RPMI8226 (cell line): ENCODE results near the gene FNDC5.
A peak's percentile ranks its signal among the peaks of the same experiment; 100 is the strongest.

Experiments
- DNase-seq: peaks from one replicate; pipeline ENCODE4 v3.0.0-alpha.2; 2015

FNDC5 gene

DNA sequence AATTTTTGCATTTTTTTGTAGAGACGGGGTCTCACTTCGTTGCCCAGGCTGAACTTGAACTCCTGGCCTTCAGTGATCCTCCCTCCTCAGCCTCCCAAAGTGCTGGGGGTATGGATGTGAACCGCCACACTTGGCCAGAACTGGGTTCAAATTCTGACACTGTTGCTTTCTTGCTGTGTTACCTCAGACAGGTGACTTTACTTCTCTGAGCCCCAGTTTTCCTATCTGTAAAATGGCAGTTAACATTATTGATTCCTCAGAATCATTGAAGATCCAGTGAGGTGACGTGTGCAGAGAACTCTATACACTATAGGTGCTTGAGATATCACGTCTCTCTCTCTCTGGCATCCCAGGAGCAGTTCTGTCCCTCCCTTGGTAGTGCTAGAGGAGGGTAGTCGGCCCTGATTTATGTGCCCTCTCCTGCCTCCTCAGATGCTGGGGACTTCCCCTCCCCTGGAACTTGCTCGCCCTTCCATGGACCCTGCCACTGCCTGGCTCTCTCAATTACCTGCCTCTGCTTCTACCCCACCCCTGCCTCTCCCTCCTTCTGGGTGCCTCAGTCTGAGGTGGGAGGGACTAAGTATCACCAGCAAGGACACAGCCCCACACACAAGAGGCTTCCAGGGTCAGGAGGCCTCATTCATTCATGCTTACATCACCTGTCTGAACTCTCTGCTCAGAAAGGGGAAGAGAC lies 12.8 kb upstream of the FNDC5 start:
- DNase-seq, result no peak

DNA sequence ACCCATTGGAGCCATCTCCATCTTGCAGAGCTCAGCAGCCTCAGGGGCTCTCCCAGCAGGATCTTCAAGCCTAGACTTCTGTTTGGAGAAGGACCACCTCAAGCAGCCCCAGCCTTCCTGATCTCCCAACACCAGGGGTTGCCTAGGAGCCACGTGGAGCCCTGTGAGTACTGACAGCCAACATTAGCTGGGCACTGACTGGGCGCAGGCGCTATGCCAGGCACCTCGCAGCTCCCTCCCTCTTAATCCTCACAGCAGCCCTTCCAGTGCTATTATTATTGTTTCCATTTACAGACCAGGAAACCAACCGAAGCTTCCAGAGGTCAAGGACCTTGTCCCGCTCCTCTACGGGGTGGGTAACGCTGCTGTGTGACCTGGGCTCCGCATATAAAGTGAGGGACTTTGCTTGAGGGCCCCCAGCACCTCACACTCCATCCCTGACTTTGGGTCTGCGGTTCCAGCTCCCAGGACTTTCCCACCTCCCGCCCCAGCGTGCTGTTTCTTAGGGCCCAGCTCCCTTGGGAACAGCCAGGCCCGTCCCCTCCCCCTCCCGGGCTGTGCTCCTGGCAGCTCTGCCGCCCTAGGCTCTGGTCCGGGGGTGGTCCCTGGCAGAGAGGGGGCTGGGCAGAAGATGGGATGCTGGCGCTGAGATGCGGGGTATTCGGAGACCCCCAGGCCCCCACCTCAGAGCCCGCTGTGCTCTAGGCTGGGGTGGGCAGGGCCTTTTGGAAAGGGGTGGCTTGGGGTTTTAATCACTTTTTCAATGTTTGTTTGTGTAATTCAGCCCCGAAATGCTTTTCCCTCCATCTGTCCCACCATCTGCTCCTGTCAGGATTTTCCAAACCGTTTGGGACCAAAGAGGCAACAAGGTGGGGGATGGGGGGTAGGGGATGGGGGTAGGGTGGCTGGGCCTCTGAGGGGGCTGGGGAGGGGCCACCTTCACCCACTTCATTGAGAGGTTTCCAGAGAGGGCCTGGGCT lies 11.4 kb upstream of the FNDC5 start:
- DNase-seq, result no peak

- no peak for DNase-seq
Observed at GRCh38 chr1:32881291-32881690, 10.6 kb upstream of the FNDC5 start.

- no peak for DNase-seq
Observed at GRCh38 chr1:32878637-32879041, 7.9 kb upstream of the FNDC5 start.

GRCh38 chr1:32878183-32878582 lies 7.5 kb upstream of the FNDC5 start:
- DNase-seq, result no peak

DNA sequence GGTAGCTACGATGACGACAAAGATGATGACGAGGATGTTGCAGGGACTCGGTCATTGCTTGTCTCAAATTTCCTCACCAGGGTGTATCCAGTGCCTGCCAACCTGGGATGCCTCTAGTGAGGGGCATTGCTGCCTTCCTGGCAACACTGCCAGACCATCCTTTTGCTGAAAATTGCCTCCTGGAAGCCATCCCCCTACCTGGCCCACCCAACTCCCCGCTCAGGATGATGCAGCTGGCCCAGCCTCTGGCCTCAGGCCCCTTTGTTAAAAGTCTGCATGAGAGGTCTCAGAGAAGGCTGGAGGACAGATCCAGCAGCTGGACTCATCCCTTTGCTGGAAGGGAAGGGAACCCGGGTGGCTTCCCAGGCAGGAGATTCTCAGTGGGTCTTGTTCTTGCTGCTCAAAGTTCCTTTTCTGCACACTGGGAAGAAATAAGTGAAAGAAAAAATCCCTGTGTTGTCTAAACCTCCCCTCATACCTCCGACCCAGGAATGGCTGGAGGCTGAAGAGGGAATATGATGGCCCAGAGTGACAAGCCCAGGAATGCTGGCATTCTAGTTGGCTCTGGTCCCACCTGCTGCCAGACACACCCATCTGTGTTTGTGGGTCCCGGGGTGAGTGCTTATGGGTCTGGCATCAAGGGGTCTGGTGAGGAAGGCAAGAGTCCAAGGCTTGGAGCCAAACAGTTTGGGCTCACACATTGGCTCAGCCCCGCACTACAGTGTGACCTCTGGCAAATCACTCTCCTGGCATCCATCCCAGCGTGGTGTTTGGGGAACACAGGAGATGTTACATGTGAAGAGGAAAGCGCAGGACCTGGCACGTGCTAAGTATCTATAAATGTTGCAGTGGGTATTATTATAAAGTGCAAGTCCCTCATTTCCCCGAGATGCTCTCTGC lies 6.7 kb upstream of the FNDC5 start:
- no peak for DNase-seq

DNA sequence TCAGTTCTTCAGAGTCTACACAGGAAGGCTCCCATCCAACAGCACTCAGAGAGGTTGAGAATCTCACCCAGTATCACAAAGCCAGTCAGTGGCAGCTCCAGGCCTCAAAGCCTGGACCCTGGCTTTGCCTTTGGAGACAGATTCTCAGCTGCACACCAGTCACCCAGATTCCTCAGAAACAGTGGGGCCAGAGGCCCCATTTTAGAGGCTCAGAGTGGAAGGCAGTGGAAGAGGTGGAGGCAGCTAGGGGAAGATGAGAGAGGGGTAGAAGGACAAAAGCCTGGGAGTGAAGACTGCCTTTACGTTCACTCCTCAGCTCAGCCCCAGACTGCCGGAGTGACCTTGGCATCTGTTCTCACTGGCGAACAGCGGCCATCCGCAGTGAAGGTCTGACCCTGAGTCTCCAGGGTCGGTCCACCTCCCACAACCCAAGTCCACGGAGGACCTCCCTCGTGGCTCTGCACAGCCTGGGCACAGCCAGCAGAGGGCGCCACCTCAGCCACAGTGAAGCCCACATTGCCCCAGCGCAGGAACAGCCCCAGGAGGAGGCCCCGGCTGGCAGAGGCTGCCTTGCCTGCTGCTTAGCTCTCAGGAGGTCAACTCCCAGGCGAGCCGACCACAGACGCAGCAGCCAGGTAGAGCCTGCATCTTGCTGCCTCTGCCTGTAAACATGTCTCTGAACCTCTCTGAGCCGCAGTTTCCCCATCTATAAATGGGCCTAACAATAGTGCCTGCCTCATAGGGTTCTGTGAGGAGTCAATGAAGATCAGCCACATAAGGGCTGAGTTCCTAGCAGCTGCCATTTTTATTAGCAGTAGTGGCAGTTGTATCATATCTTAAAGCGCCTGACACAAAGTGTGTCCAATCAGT lies 5.9 kb upstream of the FNDC5 start:
- DNase-seq, result peak; percentile 77

DNA sequence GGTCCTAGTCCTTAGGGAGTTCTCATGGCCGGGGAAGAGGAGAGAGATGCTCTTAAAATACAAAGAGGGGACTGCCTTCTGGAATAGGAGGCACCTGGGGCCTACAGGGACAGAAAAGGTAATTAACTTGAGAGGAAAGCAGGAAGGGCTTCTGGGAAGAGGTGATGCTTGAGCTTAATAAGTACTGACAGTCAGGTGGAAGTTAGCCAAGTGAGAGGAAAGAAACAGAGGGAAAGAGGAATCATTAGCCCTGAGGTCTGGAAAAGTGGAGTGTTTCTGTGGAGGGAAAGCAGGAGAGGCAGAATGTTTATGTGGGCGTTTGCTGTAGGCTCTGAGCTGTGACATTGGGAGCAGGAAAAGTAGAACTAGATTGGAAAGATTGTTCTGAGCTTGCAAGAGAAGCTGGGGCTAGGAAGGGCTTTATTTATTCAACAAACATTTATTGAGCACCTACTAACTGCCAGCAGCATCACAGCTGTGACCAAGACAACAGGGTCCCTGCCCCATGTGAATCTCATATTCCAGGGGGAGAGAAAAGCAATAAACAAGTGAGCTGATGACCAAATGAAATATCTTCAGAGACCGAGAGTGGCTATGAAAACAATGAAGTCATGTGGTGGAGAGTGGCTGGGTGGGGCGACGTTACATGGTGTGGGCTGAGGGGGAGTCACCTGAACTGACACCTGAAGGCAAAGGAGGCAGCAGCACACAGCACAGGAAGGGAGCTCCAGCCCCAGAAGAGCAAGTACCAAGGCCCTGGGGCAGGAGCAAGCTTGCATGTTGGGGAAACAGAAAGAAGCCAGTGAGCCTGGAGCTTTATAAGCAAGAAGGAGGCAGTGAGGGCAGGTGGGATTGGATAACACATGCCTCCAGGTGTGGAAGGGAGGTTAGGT lies 4.4 kb upstream of the FNDC5 start:
- no peak for DNase-seq

- DNase-seq, result no peak
Observed at GRCh38 chr1:32873484-32873883, 2.8 kb upstream of the FNDC5 start.

- no peak for DNase-seq
Observed at GRCh38 chr1:32872192-32872460, 1.4 kb upstream of the FNDC5 start.

- DNase-seq, result no peak
Observed at GRCh38 chr1:32871364-32872191, 866 bp upstream of the FNDC5 start.

GRCh38 chr1:32869923-32870614 lies 643 bp downstream of the FNDC5 start:
- DNase-seq, result no peak

- DNase-seq, result no peak
Observed at GRCh38 chr1:32868806-32869455, 1.8 kb downstream of the FNDC5 start.

- DNase-seq, result no peak
Observed at GRCh38 chr1:32868085-32868484, 2.6 kb downstream of the FNDC5 start.

DNA sequence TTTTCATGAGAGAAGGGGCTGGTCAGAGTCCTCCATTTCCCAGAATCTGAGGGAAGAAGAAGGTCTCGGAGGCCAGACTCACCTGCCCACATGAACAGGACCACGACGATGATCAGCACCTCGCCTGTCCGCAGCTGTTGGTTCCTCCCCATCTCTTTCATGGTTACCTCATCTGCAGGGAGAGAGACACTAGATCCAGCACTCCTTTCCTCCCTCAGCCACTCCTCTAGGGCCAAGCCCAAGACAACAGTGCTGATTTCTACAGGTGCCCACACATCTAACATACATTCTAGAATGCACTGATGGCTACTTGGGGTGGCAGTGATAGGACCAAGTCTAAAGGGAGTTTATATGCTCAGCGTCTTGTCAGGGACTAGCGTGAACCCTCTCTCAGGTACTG lies 3.0 kb downstream of the FNDC5 start:
- no peak for DNase-seq

DNA sequence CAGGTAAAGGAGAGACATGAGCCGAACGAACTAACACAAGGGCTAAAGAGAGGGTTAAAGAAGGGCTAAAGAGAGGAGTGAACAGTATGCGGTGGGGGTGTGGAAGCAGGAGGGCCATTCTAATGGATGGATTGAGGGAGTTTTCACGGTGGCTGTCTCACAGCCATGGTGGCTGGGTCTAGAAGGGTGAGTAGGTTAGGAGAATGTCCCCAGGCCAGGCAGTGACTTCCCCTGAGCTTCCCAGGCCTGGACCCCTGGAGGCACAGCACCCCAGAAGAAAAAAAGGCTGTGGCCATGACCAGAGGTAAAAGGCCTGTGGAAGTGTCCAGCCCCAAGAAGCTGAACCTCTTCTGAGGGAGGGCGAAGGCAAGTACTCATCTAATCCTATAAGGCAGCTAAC lies 3.6 kb downstream of the FNDC5 start:
- no peak for DNase-seq

DNA sequence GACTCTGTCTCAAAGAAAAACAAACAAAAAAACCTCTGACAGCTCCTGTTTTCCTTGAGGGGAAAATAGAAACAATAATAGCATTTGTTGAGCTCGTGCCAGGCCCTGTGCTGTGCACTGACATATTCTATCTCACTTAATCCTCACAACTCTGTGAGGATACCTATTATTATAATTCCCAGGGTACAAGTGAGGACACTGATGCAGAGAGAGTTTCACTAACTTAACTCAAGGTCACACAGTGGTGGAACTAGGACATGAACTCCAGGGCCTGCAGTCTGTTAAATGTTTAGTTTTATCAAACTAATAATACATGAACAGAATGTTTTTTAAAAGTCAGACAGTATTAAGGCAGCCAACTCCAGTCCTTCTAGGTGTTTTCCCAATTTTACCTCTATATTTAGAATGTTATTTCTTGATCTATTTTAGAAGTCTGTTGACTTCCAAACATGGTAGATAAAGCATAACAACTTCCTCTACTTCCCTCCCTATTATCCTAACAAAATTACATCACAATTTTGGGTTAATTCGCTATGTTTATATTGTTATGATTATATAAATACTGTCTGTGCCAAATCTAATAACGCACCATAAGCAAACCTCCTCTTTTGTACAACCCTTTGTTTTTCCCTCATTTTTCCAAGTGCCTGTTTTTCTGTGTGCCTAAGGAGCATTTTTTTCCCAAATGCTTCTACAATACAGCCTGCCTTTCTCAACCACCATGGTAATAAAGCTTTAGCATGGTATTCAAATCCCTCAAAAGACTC lies 4.9 kb downstream of the FNDC5 start:
- DNase-seq, result no peak

DNA sequence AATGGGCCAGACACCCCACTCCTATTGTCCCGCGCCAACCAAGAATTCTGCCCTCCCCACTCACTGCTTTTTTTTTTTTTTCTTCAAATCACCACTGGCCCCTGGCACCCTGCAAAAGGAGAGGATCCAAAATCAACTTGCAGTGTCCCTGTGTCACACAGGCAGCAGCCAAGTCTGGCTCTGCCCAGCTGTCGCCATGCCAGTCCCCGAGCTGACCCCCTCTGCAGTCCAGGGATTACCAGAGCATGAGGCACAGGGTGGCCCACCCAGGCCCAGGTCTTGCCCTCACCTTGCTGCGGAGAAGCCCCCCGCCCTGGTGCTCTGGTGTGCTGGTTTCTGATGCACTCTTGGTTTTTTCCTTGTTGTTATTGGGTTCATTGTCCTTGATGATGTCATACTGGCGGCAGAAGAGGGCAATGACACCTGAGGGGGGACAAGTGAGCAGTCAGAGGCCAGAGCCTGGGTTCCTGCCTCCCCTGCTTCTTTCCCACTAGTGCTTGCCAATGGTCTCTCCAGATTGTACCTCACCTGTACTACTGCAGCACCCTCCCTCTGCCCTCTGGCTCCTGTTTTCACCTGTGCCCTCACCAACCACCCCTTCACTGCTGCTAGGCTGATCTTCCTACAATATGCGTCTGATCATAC lies 6.2 kb downstream of the FNDC5 start:
- no peak for DNase-seq
